Activated CD4-positive, CD25-positive, alpha-beta regulatory T cell treated with anti-CD3 and anti-CD28 coated beads, Interleukin-2, amount 50 U/mL, for 72 hours (primary cell): ENCODE results near the gene APOH.

Experiments
- DNase-seq: peaks from one replicate; pipeline ENCODE4 v3.0.0; 2021

APOH gene

GRCh38 chr17:66234611-66235010 lies 5.4 kb upstream of the APOH start:
- no peak for DNase-seq

DNA sequence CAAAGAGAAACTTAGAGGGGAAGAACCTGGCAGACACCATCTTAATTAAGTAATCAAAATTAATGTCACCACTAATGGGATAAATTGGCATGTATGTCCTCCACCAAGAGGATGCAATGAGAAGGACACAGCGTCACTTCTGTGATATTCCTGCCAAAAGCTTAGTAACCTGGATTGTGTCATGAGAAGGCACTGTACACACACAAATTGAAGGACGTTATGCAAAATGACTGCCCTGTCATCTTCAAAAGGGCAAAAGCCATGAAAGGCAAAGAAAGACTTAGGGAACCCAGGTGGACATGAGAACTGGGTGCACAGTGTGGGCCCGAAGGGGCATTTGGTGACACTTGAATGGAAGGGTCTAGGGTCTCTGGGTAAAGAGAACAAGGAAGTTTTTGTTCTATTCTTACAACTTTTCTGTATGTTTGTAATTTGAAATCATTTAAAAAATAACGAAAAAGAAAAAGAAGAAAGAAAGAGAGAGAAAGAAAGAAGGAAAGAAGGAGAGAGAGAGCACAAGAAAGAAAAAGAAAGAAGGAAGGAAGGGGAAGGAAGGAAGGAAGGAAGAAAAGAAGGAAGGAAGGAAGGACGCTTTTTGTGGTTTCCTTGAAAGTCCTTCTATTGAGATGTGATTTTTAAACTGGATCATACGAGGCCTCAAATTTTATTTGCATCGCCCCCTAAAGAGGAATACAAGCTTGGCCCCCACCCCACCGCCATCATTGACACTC lies 4.0 kb upstream of the APOH start:
- no peak for DNase-seq

- no peak for DNase-seq
Observed at GRCh38 chr17:66230922-66231591, 1.8 kb upstream of the APOH start.

GRCh38 chr17:66229783-66230538 lies 746 bp upstream of the APOH start:
- no peak for DNase-seq

DNA sequence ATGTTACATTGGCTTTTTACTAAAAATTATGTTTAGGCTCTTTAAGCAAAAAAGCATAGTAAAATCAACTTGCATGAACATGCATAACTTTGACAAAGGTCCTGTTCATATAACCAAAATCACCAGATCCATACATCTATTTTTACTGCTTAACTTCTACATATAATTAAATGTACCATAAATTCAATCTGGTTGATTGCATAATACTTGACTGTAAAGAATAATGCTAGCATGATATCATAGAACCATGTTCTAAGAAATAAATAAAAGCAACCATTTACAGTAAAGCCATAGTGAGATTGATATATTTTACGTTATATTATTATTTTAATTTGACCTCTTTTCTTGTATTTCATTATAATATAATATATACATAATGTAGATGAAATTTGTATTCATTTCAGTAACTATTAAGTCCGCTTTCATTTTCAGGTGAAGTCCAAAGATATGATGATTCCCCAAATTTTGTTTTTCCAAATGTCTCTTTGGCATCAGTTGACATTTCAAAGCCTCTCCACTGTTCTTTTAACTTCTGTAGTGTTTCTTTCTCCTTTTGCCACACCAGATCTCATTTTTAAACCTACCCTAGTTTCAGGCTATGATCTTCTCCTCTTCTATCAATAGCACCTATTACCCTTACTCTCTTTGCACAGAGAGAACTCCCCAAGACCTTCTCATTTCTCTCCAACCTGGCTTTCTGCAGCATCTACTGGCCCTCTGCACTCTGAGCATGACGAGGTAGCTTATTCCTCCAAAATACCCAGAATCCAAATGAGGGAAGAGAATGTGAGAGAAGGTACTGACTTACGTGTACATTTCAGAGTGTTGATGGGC lies 1.8 kb downstream of the APOH start:
- no peak for DNase-seq

- no peak for DNase-seq
Observed at GRCh38 chr17:66222798-66223350, 6.3 kb downstream of the APOH start.

DNA sequence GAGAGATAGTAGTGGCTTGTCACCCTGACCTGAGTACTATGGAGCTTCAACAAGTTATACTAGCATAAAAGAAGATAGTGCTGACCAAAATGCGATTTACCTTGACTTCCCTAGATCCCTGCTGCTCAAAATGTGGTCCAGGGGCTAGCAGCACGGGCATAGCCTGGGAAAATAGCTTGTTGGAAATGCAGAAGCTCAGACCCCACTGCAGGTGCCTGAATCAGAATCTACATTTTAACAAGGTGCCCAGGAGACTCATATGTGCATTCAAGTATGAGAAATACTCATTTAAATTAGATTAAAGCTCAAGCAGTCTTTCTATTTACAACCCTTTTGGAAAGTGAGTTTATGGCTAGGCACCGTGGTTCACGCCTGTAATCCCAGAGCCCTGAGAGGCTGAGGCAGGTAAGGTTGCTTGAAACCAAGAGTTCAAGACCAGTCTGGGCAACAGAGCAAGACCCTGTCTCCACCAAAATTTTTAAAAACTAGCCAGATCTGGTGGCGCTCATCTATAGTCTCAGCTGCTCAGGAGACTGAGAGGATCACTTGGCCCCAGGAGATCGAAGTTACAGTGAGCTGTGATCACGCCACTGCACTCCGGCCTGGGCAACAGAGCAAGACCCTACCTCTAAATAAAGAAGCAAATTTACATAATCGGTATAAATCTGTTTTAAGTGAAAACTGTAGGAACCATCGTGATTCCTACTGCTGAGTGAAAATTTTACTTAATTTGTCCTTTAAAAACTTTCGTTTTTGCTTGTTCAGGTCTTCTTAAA lies 7.3 kb downstream of the APOH start:
- DNase-seq: no peak

GRCh38 chr17:66221343-66221742 lies 7.9 kb downstream of the APOH start:
- DNase-seq: no peak

- DNase-seq: no peak
Observed at GRCh38 chr17:66220079-66220835, 9.0 kb downstream of the APOH start.

DNA sequence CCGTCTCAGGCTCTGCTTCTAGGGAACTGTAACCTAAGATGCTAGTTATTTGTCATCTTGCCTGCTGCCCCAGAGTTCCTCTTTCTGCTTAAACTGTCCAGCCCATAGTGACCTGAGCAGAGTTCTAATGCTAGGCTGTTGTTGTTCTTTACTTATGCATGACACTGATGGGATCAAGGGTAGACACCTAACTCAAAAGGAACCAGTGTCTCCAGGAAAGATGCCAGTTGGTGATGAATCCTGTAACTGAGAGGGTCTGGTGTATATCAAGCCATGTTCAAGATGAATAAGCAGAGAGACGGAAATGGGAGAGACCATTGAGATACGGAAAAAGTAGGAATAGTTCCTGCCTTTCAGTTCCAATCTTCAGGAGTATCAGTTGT lies 13.7 kb downstream of the APOH start:
- DNase-seq: no peak

DNA sequence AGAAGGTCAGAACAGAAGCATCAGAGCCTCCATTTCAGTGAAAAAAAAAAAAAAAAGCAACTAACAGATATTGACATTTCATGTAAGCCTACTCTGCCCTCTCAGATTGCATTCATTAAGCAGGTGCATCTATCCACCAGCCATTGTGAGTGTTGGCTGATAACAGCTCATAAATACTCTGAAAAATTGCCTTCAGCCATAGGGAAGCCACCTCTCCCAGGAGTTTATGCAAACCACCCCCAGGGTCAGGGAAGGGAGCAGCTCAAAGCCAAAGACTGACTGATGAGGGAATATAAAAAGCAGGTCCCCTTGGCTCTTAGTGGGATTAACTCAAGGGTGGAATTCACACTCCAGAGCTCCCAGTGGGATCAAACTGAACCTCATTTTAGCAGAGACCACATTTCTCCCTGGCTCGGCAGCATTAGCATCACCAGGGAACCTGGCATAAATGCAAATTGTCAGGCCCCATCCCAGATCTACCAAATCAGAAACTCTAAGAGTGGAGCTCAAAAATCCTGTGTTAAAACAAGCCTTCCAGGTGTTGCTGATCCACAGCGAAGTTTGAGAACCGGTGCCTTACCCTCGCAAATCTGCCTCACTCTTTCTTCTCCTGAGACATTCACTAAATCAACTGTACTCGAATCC lies 14.2 kb downstream of the APOH start:
- no peak for DNase-seq

DNA sequence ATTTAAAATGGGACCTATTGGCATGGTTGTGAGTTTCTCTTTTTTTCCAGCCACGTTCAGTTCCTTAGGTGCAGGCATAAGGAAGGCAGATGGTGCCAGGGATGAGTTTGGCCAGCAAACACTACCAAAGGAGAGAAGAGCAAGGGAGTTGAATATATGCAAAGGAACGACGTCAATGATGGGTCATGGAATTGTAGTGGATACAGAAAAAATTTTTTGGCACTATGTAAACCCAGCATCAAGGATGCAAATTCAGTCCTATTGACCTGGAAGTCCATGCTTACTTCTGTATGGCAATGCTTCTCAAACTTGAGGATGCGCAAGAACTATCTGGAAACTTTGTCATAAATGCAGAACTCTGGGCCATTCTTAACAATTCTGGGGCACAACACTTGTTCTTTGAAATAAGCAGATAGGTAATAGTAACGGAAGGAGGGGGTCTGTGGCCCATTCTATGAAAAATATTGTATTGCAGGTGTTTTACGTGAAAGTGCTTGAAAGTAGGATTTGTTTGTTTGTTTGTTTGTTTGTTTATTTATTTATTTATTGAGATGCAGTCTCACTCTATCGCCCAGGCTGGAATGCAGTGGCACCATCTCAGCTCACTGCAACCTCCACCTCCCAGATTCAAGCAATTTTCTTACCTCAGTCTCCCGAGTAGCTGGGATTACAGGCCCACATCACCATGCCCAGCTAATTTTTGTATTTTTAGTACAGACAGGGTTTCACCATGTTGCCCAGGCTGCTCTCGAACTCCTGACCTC lies 18.0 kb downstream of the APOH start:
- no peak for DNase-seq

DNA sequence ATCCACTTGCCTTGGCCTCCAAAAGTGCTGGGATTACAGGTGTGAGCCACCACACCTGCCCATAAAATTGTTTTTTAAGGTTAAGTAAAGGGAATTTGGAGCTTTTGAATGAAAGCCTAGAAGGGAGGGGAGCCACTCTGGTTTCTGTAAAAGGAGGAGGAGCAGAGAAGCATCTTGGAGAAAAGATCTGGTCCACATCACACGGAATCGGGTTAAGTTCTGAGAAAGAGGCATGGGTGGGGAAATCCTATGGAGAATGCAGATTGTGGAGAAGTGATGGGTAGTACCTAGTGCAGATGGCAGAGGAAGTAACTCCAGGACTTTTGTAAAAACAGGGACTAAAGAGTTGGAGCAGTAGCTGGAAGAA lies 19.0 kb downstream of the APOH start:
- DNase-seq: no peak

DNA sequence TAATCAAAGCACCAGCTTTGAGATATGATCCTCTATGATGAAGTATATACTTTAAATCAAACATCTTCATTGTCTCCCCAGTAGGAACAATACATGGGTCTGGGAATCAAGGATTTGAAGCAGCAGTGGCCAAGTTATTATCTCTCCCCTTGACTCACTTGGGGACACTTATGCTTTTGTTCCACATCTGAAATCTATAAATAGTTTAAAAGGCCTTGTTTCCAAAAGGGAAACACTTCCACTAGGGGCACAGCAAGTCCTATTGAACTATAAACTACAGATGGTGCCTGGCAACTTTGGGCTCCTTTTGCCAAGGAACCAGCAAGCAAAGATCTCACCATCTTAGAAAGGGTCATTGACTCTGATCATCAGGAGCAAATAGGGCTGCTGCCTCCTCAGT lies 21.3 kb downstream of the APOH start:
- no peak for DNase-seq

- no peak for DNase-seq
Observed at GRCh38 chr17:66203274-66204015, 25.8 kb downstream of the APOH start.

DNA sequence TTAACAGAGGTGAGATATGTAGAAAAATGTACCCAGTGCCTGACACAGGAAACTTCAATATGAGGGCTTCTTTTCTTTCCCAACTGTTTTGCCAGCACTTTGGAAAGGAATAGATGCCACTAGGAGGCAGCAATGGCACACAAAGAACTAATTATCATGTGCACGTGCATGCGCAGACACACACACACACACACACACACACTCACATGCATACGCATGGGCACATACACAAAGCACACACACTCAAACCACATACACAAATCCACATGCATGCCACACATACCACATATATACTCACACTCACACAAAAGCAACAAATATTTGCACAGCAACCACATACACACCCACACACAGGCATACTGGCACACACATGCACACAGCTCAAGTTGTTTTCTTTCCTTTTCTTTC lies 28.5 kb downstream of the APOH start:
- no peak for DNase-seq

GRCh38 chr17:66198242-66198641 lies 31.0 kb downstream of the APOH start:
- DNase-seq: no peak

DNA sequence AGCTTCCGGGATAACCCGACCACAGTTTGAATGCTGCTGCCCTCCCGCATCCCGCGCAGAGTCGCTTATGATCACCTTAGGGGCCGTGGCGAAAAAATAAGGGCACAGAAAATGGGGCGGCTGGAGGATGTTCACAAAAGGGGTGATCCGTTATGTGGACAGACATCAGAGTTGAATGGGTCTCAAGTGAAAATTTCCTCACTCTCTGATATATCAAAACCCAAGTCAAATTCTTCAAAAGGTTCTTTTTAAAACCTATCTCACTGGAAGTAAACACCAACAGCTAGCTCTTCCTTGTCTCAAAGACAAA lies 36.9 kb downstream of the APOH start:
- DNase-seq: no peak

- peak; percentile 72 for DNase-seq
Observed at GRCh38 chr17:66191593-66192377, 37.4 kb downstream of the APOH start, which contains the start of gene CEP112. TSS of gene CEP112 (minus strand) at chr17:66192133.
